ENCODE measurements around the gene LRRN1. TPM values are rescaled to one million over a fixed set of nuclear protein-coding genes. Genes with fewer than 3 reads are reported as not detected.

LRRN1 gene
- total and polyA plus RNA-seq, 2 of the 4 experiments (the other 2 are of a cell fraction), result 0.18 to 0.41 TPM

- H3K36me3 ChIP-seq (ENCODE audit: control insufficient read depth, insufficient read depth, low read length), result no peaks in the 10 kb centered on the region
- H2AK9ac ChIP-seq (replicated peaks; ENCODE audit: low read depth, low read length, poor library complexity), result no peak overlapping the region
- ChIA-PET POLR2A (ENCODE audit: unreplicated experiment) (no interaction called here), CTCF (no interaction called here)
- no peak overlapping the region for H2BK20ac ChIP-seq (ENCODE audit: low read depth, low read length)
- no peak overlapping the region for H3K56ac ChIP-seq (ENCODE audit: extremely low read depth, insufficient read depth, low read length)
- no peak overlapping the region for H3K4ac ChIP-seq (ENCODE audit: low read depth, low read length)
- no peak overlapping the region for H3K14ac ChIP-seq (replicated peaks; ENCODE audit: low read depth, low read length)
- no peak for DNase-seq
- H3K27me3 ChIP-seq (ENCODE audit: control insufficient read depth, insufficient read depth, low read length), result no peaks in the 10 kb centered on the region
- H3K27ac ChIP-seq (ENCODE audit: insufficient read depth, low read length), result no peak overlapping the region
- no TSS peak for BruUV-seq (replicated peaks)
- no peak overlapping the region for H4K91ac ChIP-seq (ENCODE audit: insufficient read depth, low read depth, low read length)
- no peak overlapping the region for H4K5ac ChIP-seq (ENCODE audit: low read depth, low read length)
- no peak overlapping the region for H3K4me2 ChIP-seq (ENCODE audit: low read depth, low read length)
- no peak overlapping the region for H2BK5ac ChIP-seq (ENCODE audit: low read depth, low read length, poor library complexity, severe bottlenecking)
- no peak overlapping the region for H2BK120ac ChIP-seq (ENCODE audit: low read depth, low read length)
- H3K4me1 ChIP-seq (ENCODE audit: control insufficient read depth, insufficient read depth, low read length), result no peaks in the 10 kb centered on the region
- H2AK5ac ChIP-seq (ENCODE audit: low read depth, low read length), result no peak overlapping the region
- no CpG with 5 or more reads among the region's 5 CpGs for WGBS, 2 experiments (ENCODE audit: extremely low coverage in 2 of 2, insufficient read length in 1 of 2)
- dilution Hi-C loops (cut with HindIII; ENCODE audit: low sequenced_read_pairs, unreplicated experiment), result no loop called here
- no peak overlapping the region for H3K9ac ChIP-seq (ENCODE audit: low read depth, low read length)
- H3K4me3 ChIP-seq (ENCODE audit: insufficient read depth, low read depth, low read length), result no peak overlapping the region
- H2BK15ac ChIP-seq (ENCODE audit: low read depth, low read length), result no peak overlapping the region
- no peak for TF ChIP-seq USF2 (IDR thresholded peaks at IDR 0.05; ENCODE audit: low read depth, low read length)
- TF ChIP-seq RCOR1 (IDR thresholded peaks at IDR 0.05; ENCODE audit: insufficient replicate concordance, low read length), result no peak
- TF ChIP-seq MAFK (IDR thresholded peaks at IDR 0.05; ENCODE audit: low read depth, low read length), result no peak
- no peak for TF ChIP-seq CTCF (conservative IDR thresholded peaks at IDR 0.05; ENCODE audit: low read depth, low read length)
- no peak for TF ChIP-seq FOS (IDR thresholded peaks at IDR 0.05; ENCODE audit: low read depth, low read length)
- TF ChIP-seq CHD1 (IDR thresholded peaks at IDR 0.05; ENCODE audit: low read depth, low read length), result no peak
- no peak for TF ChIP-seq RAD21 (IDR thresholded peaks at IDR 0.05; ENCODE audit: low read length)
- no peak for TF ChIP-seq MXI1 (IDR thresholded peaks at IDR 0.05; ENCODE audit: borderline replicate concordance, low read depth, low read length)
- TF ChIP-seq ELK1 (IDR thresholded peaks at IDR 0.05; ENCODE audit: borderline replicate concordance, low read depth, low read length), result no peak
- TF ChIP-seq BHLHE40 (IDR thresholded peaks at IDR 0.05; ENCODE audit: low read depth, low read length), result no peak
- no peak for TF ChIP-seq POLR2A (IDR thresholded peaks at IDR 0.05; ENCODE audit: low read depth, low read length)
- no peak for TF ChIP-seq RFX5 (IDR thresholded peaks at IDR 0.05; ENCODE audit: low read depth, low read length)
- TF ChIP-seq SMC3 (IDR thresholded peaks at IDR 0.05; ENCODE audit: low read depth, low read length), result no peak
- no peak for TF ChIP-seq NFE2L2 (IDR thresholded peaks at IDR 0.05; ENCODE audit: low read depth, low read length)
- no peak for TF ChIP-seq CEBPB (IDR thresholded peaks at IDR 0.05; ENCODE audit: low read depth, low read length)
- no peak for TF ChIP-seq MAZ (IDR thresholded peaks at IDR 0.05; ENCODE audit: borderline replicate concordance, low read depth, low read length)
- H2AFZ ChIP-seq (replicated peaks; ENCODE audit: low read length, poor library complexity), result no peak overlapping the region
- no peak overlapping the region for H3K23ac ChIP-seq (ENCODE audit: low read depth, low read length)
- intact Hi-C loops (cut with micrococcal nuclease), result no loop called here
- no peaks in the 10 kb centered on the region for H3K79me1 ChIP-seq (ENCODE audit: low read depth in 1 of 2, low read length in 2 of 2)
- no peak overlapping the region for H4K8ac ChIP-seq (ENCODE audit: low read depth in 2 of 2, low read length in 2 of 2)
- no peak for ATAC-seq (ENCODE audit: low read depth)
- no peak overlapping the region for H3K18ac ChIP-seq (ENCODE audit: low read depth, low read length)
- peaks cover 17% of the 10 kb centered on the region; the same call in 1 of the 2 replicates for H3K9me3 ChIP-seq (ENCODE audit: control insufficient read depth, insufficient read depth, low read length)
- in situ Hi-C loops (cut with MboI; ENCODE audit: low sequenced_read_pairs), result no loop called here
- H3K9me1 ChIP-seq (ENCODE audit: insufficient read depth, low read length), result no peaks in the 10 kb centered on the region
- H4K20me1 ChIP-seq (ENCODE audit: insufficient read depth, low read length), result no peaks in the 10 kb centered on the region
These were observed 13.8 kb downstream of the LRRN1 start for GRCh38 chr3:3813013-3813412.

Measured in IMR-90 (cell line).